WI38 (cell line): ENCODE results near the gene RFESD.

Experiments
- H3K4me3 ChIP-seq: 2 replicates; pipeline ENCODE4 v1.5.1; 2011; ENCODE audit warnings: low read depth, mild to moderate bottlenecking, control low read depth, low read length
- TF ChIP-seq, protein P1 (sequence below): IDR thresholded peaks from 2 replicates; pipeline ENCODE4 v1.5.1; 2012; ENCODE audit warnings: low read depth, mild to moderate bottlenecking, control low read depth, low read length

Gene RFESD

GRCh38 chr5:95667678-95668077 is 21.1 kb downstream of the RFESD start:
- TF ChIP-seq, protein P1, sequence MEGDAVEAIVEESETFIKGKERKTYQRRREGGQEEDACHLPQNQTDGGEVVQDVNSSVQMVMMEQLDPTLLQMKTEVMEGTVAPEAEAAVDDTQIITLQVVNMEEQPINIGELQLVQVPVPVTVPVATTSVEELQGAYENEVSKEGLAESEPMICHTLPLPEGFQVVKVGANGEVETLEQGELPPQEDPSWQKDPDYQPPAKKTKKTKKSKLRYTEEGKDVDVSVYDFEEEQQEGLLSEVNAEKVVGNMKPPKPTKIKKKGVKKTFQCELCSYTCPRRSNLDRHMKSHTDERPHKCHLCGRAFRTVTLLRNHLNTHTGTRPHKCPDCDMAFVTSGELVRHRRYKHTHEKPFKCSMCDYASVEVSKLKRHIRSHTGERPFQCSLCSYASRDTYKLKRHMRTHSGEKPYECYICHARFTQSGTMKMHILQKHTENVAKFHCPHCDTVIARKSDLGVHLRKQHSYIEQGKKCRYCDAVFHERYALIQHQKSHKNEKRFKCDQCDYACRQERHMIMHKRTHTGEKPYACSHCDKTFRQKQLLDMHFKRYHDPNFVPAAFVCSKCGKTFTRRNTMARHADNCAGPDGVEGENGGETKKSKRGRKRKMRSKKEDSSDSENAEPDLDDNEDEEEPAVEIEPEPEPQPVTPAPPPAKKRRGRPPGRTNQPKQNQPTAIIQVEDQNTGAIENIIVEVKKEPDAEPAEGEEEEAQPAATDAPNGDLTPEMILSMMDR, result no peak
- H3K4me3 ChIP-seq, result no peak overlapping the region

DNA sequence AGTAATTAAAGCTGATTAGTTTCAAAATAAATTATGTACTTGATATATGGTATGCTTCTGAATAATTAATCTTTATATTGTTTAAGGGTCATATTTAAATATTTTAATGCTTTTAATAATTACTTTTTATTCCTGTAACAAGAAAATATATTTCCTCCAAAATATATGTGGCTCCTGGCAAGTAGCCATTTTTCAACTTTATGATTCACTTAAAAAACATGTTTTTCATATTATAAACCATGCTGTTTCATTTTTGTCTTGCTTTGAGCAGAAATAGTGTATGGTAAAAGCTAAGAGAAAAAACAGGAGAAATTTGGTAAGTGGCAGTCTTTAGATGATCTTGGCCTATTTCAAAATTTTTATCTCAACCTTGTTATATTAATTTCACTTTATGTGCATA is 21.6 kb downstream of the RFESD start:
- no peak overlapping the region for H3K4me3 ChIP-seq
- TF ChIP-seq, protein P1, result no peak

- TF ChIP-seq, protein P1, result no peak
- H3K4me3 ChIP-seq, result no peak overlapping the region
Measured at GRCh38 chr5:95668728-95669127, 22.2 kb downstream of the RFESD start.

GRCh38 chr5:95669540-95669939 is 23.0 kb downstream of the RFESD start:
- no peak overlapping the region for H3K4me3 ChIP-seq
- TF ChIP-seq, protein P1, result no peak

- no peak overlapping the region for H3K4me3 ChIP-seq
- TF ChIP-seq, protein P1, result no peak
Measured at GRCh38 chr5:95669985-95670384, 23.4 kb downstream of the RFESD start.

DNA sequence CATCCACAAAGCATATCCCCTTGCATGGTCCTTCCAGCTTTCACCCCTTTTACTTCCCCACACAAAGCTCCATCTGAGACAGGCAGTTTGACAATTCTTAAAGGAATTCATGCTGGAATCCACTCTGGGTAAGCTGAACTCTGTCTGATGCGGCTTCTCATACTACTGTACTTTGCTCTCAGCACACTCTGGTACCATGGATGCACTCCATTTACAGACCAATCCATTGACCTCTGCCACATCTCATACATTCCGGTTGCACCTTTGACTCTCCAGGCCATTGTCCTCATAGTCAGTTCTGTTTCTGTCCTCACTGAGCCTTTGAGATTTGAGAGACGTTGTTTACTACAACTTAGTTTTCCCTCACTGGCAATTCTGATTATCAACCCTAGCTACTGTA is 24.0 kb downstream of the RFESD start:
- TF ChIP-seq, protein P1, result no peak
- H3K4me3 ChIP-seq, result no peak overlapping the region

DNA sequence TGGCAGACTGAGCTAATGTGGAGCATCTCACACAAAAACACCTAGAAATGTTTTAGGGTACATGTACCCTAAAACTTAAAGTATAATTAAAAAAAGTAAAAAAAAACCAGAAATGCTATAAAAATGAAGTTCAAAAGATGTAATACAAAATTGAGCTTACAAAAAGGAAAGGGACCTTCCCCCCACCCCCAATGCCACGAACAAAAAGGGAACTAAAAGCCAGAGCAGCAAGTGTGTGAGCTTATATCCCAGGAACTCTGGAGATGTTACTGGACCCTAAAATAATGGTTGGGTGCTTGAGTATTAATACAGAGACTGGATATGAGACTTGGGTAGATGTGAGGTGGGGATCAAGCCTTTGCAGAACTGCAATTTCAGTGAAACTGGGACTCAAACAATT is 25.2 kb downstream of the RFESD start:
- TF ChIP-seq, protein P1, result no peak
- no peak overlapping the region for H3K4me3 ChIP-seq
